GM12874 (cell line): ENCODE results near the gene PLB1.

ENCODE experiments used
- TF ChIP-seq, protein P1 (sequence below): IDR thresholded peaks from 2 replicates; pipeline ENCODE4 v1.5.1; 2011; ENCODE audit warnings: low read depth, mild to moderate bottlenecking, control low read depth, low read length, moderate library complexity; ENCODE audit not compliant: insufficient read depth

Gene PLB1

DNA sequence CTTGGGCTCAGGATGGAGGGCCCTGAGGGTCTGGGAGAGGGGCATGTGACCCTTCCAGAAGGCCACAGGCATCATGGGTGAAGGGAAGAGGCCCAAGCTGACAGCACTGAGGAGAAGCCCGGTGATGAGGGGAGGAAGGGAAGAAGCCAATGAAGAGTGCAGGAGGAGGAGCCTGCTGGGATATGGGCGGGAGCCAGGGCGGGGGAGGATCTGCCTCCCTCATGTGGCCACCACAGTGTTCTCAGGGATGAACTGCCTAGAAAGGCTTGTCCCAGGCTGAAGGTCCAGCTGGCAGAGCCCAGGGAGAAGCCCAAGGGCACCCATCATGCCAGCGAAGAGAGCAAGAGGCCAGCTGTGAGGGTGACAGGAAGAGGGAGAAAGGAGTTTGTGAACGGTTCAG, 24.6 kb upstream of the PLB1 start:
- TF ChIP-seq, protein P1, sequence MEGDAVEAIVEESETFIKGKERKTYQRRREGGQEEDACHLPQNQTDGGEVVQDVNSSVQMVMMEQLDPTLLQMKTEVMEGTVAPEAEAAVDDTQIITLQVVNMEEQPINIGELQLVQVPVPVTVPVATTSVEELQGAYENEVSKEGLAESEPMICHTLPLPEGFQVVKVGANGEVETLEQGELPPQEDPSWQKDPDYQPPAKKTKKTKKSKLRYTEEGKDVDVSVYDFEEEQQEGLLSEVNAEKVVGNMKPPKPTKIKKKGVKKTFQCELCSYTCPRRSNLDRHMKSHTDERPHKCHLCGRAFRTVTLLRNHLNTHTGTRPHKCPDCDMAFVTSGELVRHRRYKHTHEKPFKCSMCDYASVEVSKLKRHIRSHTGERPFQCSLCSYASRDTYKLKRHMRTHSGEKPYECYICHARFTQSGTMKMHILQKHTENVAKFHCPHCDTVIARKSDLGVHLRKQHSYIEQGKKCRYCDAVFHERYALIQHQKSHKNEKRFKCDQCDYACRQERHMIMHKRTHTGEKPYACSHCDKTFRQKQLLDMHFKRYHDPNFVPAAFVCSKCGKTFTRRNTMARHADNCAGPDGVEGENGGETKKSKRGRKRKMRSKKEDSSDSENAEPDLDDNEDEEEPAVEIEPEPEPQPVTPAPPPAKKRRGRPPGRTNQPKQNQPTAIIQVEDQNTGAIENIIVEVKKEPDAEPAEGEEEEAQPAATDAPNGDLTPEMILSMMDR, result no peak

DNA sequence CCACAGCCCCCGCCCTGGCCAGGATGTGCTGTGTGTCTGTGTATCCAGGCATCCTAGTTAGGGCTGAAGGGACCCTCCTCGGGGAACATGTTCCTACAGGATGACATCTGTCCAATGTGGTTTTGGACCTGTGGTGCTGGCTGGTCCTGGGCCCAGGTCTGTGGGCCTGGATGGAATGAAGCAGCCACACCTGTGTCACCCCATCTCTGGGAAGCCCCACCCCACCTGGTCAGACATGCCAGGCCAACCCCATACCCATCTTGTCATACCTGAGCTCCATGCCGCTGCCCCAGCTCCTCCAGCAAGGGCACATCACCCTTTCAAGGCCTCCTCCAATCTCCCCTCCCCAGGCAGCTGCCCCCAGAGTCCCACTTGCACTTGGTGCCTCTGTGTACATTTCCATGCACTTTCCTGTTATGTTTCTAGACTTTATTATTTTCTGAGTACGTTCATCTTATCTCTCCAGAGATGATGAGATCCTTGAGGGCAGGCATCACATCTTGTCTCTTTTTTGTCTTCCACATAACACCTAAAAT, 24.1 kb upstream of the PLB1 start:
- TF ChIP-seq, protein P1, result no peak

- TF ChIP-seq, protein P1, result no peak
Measured at GRCh38 chr2:28475088-28475595, 20.7 kb upstream of the PLB1 start.

- TF ChIP-seq, protein P1, result no peak
Measured at GRCh38 chr2:28477087-28477486, 18.8 kb upstream of the PLB1 start.

- TF ChIP-seq, protein P1, result no peak
Measured at GRCh38 chr2:28477645-28478044, 18.2 kb upstream of the PLB1 start.

GRCh38 chr2:28480403-28481049, 15.3 kb upstream of the PLB1 start:
- TF ChIP-seq, protein P1, result no peak

GRCh38 chr2:28481905-28482304, 14.0 kb upstream of the PLB1 start:
- TF ChIP-seq, protein P1, result no peak
